Measurements from ENCODE around the gene MAP2K3. TPM values are rescaled to one million over a fixed set of nuclear protein-coding genes. Genes with fewer than 3 reads are reported as not detected.

MAP2K3 gene
- total RNA-seq, 1 donor from 2014 or later = 22.8 TPM

DNA sequence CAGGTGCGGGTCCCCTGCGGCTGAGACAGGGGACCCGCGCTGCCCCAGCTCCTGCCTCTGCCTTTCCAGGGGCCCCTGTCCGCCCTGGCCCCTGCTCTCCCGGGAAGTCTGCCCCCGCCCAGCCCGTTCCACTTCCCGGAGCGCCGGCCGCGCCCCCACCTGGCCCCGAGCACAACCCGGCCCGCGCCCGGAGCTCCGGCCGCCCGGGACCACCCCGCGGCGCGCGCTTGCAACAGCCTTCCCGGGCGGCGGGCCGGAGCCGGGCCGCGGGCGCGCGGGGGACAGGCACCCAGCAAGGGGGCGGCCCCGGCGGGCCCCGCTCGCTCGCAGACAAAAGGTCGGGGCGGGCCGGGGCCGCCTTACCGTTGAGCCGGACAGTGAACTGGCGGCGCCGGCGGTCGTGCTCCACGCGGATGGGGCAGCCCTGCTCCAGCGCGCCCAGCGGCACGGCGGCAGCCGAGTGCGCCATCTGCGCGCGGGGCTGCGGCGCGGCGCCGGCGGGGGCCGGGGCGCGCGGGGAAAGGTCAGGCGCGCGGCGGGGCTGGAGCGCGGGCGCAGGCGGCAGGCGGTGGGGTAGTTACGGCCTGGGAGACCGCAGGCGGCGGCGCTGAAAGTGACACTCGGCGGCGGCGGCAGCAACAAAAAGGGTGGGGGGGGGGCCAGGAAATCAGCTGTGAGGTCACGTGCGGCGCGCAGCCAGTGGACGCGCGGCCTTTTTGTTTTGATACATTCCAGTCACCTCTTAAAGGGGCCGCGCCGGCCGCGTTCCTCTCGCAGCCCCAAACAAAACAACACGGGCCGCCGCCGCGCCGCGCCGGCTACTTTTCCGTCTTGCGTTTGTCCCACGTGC is 31.5 kb upstream of the MAP2K3 start, which contains the start of gene NATD1:
TSS of gene NATD1 (minus strand) at position 615 of the 850 bp plus-strand sequence. CDS start at position 469, 146 bp downstream.
- peak; percentile 48 for DNase-seq (ENCODE audit: low read depth)

GRCh38 chr17:21253646-21254441 is 30.7 kb upstream of the MAP2K3 start:
- no peak for DNase-seq (ENCODE audit: low read depth)

GRCh38 chr17:21258593-21258992 is 25.9 kb upstream of the MAP2K3 start:
- no peak for DNase-seq (ENCODE audit: low read depth)

- DNase-seq (ENCODE audit: low read depth) = no peak
Measured at GRCh38 chr17:21262259-21262993, 22.1 kb upstream of the MAP2K3 start.

- DNase-seq (ENCODE audit: low read depth) = peak; percentile 96
Measured at GRCh38 chr17:21263376-21263775, 21.1 kb upstream of the MAP2K3 start.

GRCh38 chr17:21268596-21269188 is 15.8 kb upstream of the MAP2K3 start:
- no peak for DNase-seq (ENCODE audit: low read depth)

GRCh38 chr17:21269394-21269793 is 15.1 kb upstream of the MAP2K3 start:
- no peak for DNase-seq (ENCODE audit: low read depth)

- DNase-seq (ENCODE audit: low read depth) = no peak
Measured at GRCh38 chr17:21271454-21272183, 12.9 kb upstream of the MAP2K3 start.

- DNase-seq (ENCODE audit: low read depth) = no peak
Measured at GRCh38 chr17:21272250-21272649, 12.3 kb upstream of the MAP2K3 start.

DNA sequence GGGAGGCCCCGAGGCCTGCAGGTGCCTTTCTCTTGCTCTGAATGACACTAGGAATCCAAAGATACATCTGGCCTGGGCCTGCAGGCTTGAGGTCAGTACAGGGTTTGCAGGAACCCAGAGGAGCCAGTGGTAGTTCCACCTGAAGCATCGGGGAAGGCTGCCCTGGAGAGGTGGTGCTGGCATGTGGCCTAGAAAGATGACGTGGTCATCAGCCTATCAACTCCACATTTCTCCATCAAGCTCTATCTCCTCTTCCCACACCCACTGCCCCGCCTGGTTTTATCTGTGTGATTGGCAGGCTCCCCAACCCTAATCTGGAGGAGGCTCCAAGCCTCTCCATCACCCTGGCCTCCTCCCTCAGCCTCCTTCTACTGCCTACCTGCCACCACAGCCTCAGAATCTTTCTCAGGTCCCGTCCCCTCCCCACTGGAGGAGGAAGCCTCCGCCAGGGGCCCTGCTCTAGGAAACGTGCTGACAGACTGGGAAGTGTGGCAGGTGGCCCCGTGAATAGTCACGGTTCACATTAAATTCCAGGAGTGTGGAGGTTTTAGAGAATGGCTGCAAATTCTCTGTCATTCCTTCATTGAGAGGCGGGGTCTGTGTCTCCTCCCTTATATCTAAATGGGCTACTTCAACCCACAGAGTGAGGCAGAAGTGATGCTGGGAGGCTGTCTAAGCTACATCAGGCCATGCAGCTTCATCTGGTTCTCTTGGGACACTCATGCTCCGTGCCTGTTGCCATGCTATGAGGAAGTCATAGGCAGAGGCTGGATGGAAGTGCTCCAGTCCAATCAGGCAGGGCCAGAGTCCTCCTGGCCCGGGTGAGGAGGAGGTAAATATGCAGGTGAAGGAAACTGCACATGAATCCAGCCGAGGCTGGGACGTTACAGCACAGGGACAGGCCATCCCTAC is 11.4 kb upstream of the MAP2K3 start:
- DNase-seq (ENCODE audit: low read depth) = no peak

DNA sequence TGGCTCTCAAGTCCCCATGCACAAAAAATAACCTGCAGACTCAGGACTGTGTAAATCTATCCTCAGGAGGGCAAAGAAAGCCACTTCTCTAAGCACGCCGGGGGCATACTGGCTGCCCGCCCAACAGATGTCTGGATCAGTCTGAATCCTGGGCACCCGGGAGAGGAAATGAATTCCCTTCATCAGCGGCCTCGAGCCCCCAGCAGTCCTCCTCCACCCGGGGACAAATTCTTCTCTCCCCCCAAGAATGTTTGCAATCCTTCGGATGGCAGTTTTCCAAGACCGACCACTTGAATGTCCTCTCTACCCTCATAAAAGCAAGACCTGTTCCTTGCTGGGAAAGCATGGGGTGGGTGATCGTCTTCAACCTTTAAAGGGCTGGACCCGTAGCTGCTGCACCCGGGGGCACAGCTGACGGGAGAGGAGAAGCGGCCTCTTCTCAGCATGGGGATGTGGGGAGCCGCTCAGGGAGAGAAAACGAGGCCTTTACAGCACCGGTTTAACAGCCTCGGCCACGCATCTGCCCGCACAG is 9.4 kb upstream of the MAP2K3 start:
- no peak for DNase-seq (ENCODE audit: low read depth)

DNA sequence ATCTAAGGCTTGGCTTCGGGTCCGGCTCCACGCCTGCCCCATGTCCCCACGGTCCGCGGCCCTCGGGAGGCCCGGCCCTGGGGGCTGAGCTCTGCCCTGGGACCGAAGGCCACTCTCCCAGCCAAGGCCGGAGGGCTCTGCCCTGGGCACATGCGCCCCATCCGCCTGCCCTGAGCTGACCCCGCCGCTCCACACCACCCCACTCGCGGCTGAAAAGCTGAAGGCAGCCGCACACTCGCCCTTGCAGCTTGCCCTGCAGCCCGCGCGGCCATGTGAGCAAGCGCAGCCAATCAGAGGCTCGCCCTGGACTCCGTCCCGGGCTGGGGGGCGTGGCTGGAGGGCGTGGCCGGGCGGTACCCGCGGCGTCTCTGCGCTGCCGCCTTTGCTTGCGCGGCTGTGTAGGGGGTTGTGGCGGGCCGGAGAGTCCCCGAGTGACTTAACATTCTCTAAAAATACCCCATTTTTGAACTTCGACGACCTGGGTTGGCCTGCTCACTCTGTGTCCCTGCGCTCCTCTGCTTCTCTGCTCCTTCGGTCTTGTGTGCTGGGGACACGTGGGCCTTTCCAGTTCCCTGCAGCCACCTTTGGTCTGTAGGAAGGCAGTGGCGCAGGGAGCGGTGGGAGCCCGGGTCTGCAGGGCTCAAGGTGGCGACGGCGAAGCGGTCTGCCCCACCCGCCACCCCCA is 8.8 kb upstream of the MAP2K3 start:
- peak; percentile 48 for DNase-seq (ENCODE audit: low read depth)

DNA sequence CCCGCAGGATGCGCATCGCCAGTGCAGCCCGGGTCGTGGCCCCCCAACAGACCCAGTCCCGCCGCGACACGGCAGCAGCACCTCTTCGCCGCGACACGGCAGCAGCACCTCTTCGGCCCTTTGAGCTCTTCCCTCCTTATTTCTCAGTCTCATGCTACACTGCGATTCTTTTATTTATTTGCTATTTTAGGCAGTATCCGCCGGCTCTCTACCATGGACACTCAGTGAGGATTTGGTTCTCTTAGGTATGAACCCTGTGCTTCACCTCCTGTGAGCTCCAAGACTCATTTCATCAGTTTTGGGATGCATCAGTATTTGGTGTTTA is 8.3 kb upstream of the MAP2K3 start:
- DNase-seq (ENCODE audit: low read depth) = no peak

- no peak for DNase-seq (ENCODE audit: low read depth)
Measured at GRCh38 chr17:21277332-21277731, 7.2 kb upstream of the MAP2K3 start.

GRCh38 chr17:21278450-21279197 is 5.9 kb upstream of the MAP2K3 start:
- DNase-seq (ENCODE audit: low read depth) = peak; percentile 56

- DNase-seq (ENCODE audit: low read depth) = no peak
Measured at GRCh38 chr17:21279198-21279535, 5.3 kb upstream of the MAP2K3 start.

DNA sequence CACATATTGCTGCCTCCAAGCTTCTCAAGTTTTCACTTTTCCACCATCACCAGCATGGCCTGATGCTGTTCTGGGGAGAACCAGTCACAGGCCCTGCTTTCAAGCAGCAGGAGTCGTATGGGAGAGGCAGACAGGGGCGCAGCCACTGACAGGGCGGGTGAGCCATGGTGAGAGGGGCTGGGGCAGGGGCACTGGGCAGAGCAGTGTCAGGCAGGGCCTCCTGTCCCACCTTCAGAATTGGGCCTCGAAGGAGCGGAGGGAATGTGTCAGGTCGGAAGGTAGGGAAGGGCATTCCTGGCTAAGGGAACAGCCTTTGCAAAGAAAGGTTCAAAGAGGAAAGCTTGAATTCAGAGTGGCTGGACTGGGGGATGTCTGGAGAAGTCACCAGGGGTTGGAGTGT is 4.9 kb upstream of the MAP2K3 start:
- no peak for DNase-seq (ENCODE audit: low read depth)

GRCh38 chr17:21280081-21280518 is 4.4 kb upstream of the MAP2K3 start:
- no peak for DNase-seq (ENCODE audit: low read depth)

GRCh38 chr17:21282231-21282630 is 2.3 kb upstream of the MAP2K3 start:
- DNase-seq (ENCODE audit: low read depth) = peak; percentile 92
